Left colon (tissue), 2 donors: ENCODE results near the gene TRAF5. TPM values are rescaled to one million over a fixed set of nuclear protein-coding genes. Genes with fewer than 3 reads are reported as not detected.
"Not testable (repeated sequence)": the region's sequence is repeated elsewhere in the genome, so short reads cannot be mapped to it uniquely, and the experiment has no call there.

Experiments
- ATAC-seq: fragments of 200-7000 bp; cut with Tn5 transposase; one replicate; pipeline ENCODE4 v1.9.1; 2020; ENCODE audit warnings: mild to moderate bottlenecking, moderate library complexity
- DNase-seq, 2 donors: peaks; one replicate each; pipeline ENCODE4 v3.0.0-alpha.2; 2020
- intact Hi-C, 2 donors: fragments of 100-400 bp; cut with DNase I in 1 of 2; cut with micrococcal nuclease in 1 of 2; formaldehyde crosslinking; loops; one replicate each; pipeline versions ENCODE4 v1.11.2 to v1.14.0; 2022; cut with DNase I, micrococcal nuclease
- total RNA-seq, 2 donors: library from RNA; stranded (reverse); fragmentation: NEBNext Ultra II Directional; extraction: Animal tissue kit (Norgen Biotek cat#: 25700); gene quantifications; one replicate each; pipeline ENCODE4 v1.2.1, GENCODE V29; 2021
- donor health status: DM: no; HTN: no; CAD: no.
- donor health status: DM: yes; HTN: yes; CAD: no.

Gene TRAF5
- total RNA-seq, 2 donors from 2014 or later, result 15.0 to 16.2 TPM

GRCh38 chr1:211338224-211338620 lies 11.6 kb downstream of the TRAF5 start:
- DNase-seq (no peak), ATAC-seq (no peak)

GRCh38 chr1:211339631-211340041 lies 13.0 kb downstream of the TRAF5 start:
- ATAC-seq (peak; percentile 46), DNase-seq (peak; percentile 62 to 67)
- intact Hi-C loops, result no loop called here

More at GRCh38 chr1:211338224-211338620, 11.6 kb downstream of the TRAF5 start:
- intact Hi-C loops, result no loop called here

- ATAC-seq (peak; percentile 61), DNase-seq (no peak)
- intact Hi-C loops, result no loop called here
Measured at GRCh38 chr1:211340622-211341507, 14.2 kb downstream of the TRAF5 start.

GRCh38 chr1:211341999-211342398 lies 15.4 kb downstream of the TRAF5 start:
- intact Hi-C loops, result no loop called here
- DNase-seq, result no peak
- no peak for ATAC-seq

GRCh38 chr1:211343607-211344006 lies 17.0 kb downstream of the TRAF5 start:
- intact Hi-C loops, result no loop called here
- DNase-seq (no peak), ATAC-seq (no peak)

GRCh38 chr1:211344152-211344618 lies 17.6 kb downstream of the TRAF5 start:
- intact Hi-C loops, result no loop called here
- DNase-seq (no peak), ATAC-seq (peak; percentile 57)

GRCh38 chr1:211345719-211346118 lies 19.1 kb downstream of the TRAF5 start:
- ATAC-seq, result no peak
- no peak for DNase-seq
- intact Hi-C loops, result no loop called here

- intact Hi-C loops, result no loop called here
- DNase-seq (no peak), ATAC-seq (no peak)
Measured at GRCh38 chr1:211347077-211347844, 20.6 kb downstream of the TRAF5 start.

- DNase-seq (no peak), ATAC-seq (no peak)
- intact Hi-C loops, result no loop called here
Measured at GRCh38 chr1:211348547-211348946, 21.9 kb downstream of the TRAF5 start.

GRCh38 chr1:211349741-211350140 lies 23.1 kb downstream of the TRAF5 start:
- ATAC-seq, result peak; percentile 83
- no peak for DNase-seq
- intact Hi-C loops, result no loop called here

- ATAC-seq, DNase-seq, intact Hi-C loops: not testable (repeated sequence)
Measured at GRCh38 chr1:211352055-211352454, 25.4 kb downstream of the TRAF5 start.

- intact Hi-C loops, result no loop called here
- ATAC-seq (no peak), DNase-seq (no peak)
Measured at GRCh38 chr1:211352465-211352864, 25.8 kb downstream of the TRAF5 start.

GRCh38 chr1:211352985-211353515 lies 26.4 kb downstream of the TRAF5 start:
- peak in 1 of 2 donors; percentile 73 for DNase-seq
- peak; percentile 76 for ATAC-seq
- intact Hi-C loops, result no loop called here

GRCh38 chr1:211353562-211354212 lies 27.1 kb downstream of the TRAF5 start:
- ATAC-seq, result no peak
- intact Hi-C loops, result no loop called here
- no peak for DNase-seq

- no peak for DNase-seq
- no peak for ATAC-seq
- intact Hi-C loops, result no loop called here
Measured at GRCh38 chr1:211355873-211356272, 29.2 kb downstream of the TRAF5 start.

GRCh38 chr1:211356723-211357407 lies 30.2 kb downstream of the TRAF5 start:
- intact Hi-C loops, result no loop called here
- ATAC-seq (no peak), DNase-seq (no peak)

GRCh38 chr1:211358685-211359084 lies 32.1 kb downstream of the TRAF5 start:
- intact Hi-C loops, result no loop called here
- ATAC-seq, result no peak
- no peak for DNase-seq

GRCh38 chr1:211359876-211360275 lies 33.2 kb downstream of the TRAF5 start:
- intact Hi-C loops, result no loop called here
- ATAC-seq, result no peak
- no peak for DNase-seq

- no peak for DNase-seq
Measured at GRCh38 chr1:211361202-211361601, 34.6 kb downstream of the TRAF5 start.

More at GRCh38 chr1:211361202-211361601, 34.6 kb downstream of the TRAF5 start:
- intact Hi-C loops, result no loop called here
- no peak for ATAC-seq
